ENCODE results near the gene F2RL2. TPM values are rescaled to one million over a fixed set of nuclear protein-coding genes. Genes with fewer than 3 reads are reported as not detected.

The F2RL2 gene
- total RNA-seq, 4 donors from 2014 or later = 2.8 to 7.1 (median 4.6) TPM

- no peaks in the 10 kb centered on the region for H3K27me3 ChIP-seq
- TF ChIP-seq POLR2A (IDR thresholded peaks at IDR 0.05; ENCODE audit: low read depth) = no peak
- TF ChIP-seq EP300 (IDR thresholded peaks at IDR 0.05) = no peak
- no peak for TF ChIP-seq POLR2AphosphoS5 (IDR thresholded peaks at IDR 0.05)
- TF ChIP-seq CTCF (IDR thresholded peaks at IDR 0.05) = no peak
- H3K4me1 ChIP-seq = no peaks in the 10 kb centered on the region
- no peaks in the 10 kb centered on the region for H3K9me3 ChIP-seq
- DNase-seq (ENCODE audit: extremely low spot score) = no peak
- H3K27ac ChIP-seq (replicated peaks in 1 of 4) = no peak overlapping the region
- WGBS = 95% methylated on average over 2 of the region's 2 CpGs
- H3K36me3 ChIP-seq = no peaks in the 10 kb centered on the region
- intact Hi-C loops (cut with DNase I) = no loop called here
- no peak overlapping the region for H3K4me3 ChIP-seq
These were observed 24.7 kb downstream of the F2RL2 start for GRCh38 chr5:76598531-76598930.

- TF ChIP-seq POLR2A (IDR thresholded peaks at IDR 0.05; ENCODE audit: low read depth) (no peak), POLR2AphosphoS5 (IDR thresholded peaks at IDR 0.05) (no peak), EP300 (IDR thresholded peaks at IDR 0.05) (no peak), CTCF (IDR thresholded peaks at IDR 0.05) (no peak)
- Histone ChIP-seq H3K27ac (replicated peaks in 1 of 4) (no peak overlapping the region), H3K4me1 (no peaks in the 10 kb centered on the region), H3K27me3 (no peaks in the 10 kb centered on the region), H3K4me3 (no peak overlapping the region), H3K36me3 (no peaks in the 10 kb centered on the region), H3K9me3 (no peaks in the 10 kb centered on the region)
- WGBS = 78% methylated on average over 3 of the region's 3 CpGs
- no peak for DNase-seq (ENCODE audit: extremely low spot score)
- intact Hi-C loops (cut with DNase I) = no loop called here
These were observed 27.3 kb downstream of the F2RL2 start for GRCh38 chr5:76595755-76596481.

GRCh38 chr5:76594107-76594506 is 29.1 kb downstream of the F2RL2 start:
- no peak for TF ChIP-seq CTCF (IDR thresholded peaks at IDR 0.05)
- no peak for TF ChIP-seq EP300 (IDR thresholded peaks at IDR 0.05)
- TF ChIP-seq POLR2AphosphoS5 (IDR thresholded peaks at IDR 0.05) = no peak
- no peak for TF ChIP-seq POLR2A (IDR thresholded peaks at IDR 0.05; ENCODE audit: low read depth)
- 80% methylated on average over 4 of the region's 4 CpGs for WGBS
- Histone ChIP-seq H3K4me3 (no peak overlapping the region), H3K9me3 (no peaks in the 10 kb centered on the region), H3K36me3 (no peaks in the 10 kb centered on the region), H3K27me3 (no peaks in the 10 kb centered on the region), H3K27ac (replicated peaks in 1 of 4) (no peak overlapping the region), H3K4me1 (no peaks in the 10 kb centered on the region)
- no peak for DNase-seq (ENCODE audit: extremely low spot score)
- intact Hi-C loops (cut with DNase I) = no loop called here

GRCh38 chr5:76592692-76593091 is 30.5 kb downstream of the F2RL2 start:
- Histone ChIP-seq H3K27me3 (no peaks in the 10 kb centered on the region), H3K36me3 (no peaks in the 10 kb centered on the region), H3K9me3 (no peaks in the 10 kb centered on the region), H3K4me1 (no peaks in the 10 kb centered on the region), H3K27ac (replicated peaks in 1 of 4) (no peak overlapping the region), H3K4me3 (no peak overlapping the region)
- no peak for DNase-seq (ENCODE audit: extremely low spot score)
- WGBS = 49% methylated on average over 3 of the region's 3 CpGs
- TF ChIP-seq POLR2AphosphoS5 (IDR thresholded peaks at IDR 0.05) (no peak), POLR2A (IDR thresholded peaks at IDR 0.05; ENCODE audit: low read depth) (no peak), EP300 (IDR thresholded peaks at IDR 0.05) (no peak), CTCF (IDR thresholded peaks at IDR 0.05) (no peak)
- intact Hi-C loops (cut with DNase I) = no loop called here

- Histone ChIP-seq H3K27me3 (no peaks in the 10 kb centered on the region), H3K36me3 (no peaks in the 10 kb centered on the region), H3K4me1 (no peaks in the 10 kb centered on the region), H3K9me3 (no peaks in the 10 kb centered on the region), H3K4me3 (no peak overlapping the region), H3K27ac (replicated peaks in 1 of 4) (no peak overlapping the region)
- intact Hi-C loops (cut with DNase I) = no loop called here
- WGBS = 94% methylated on average over 3 of the region's 3 CpGs
- TF ChIP-seq POLR2AphosphoS5 (IDR thresholded peaks at IDR 0.05) = no peak
- TF ChIP-seq POLR2A (IDR thresholded peaks at IDR 0.05; ENCODE audit: low read depth) = no peak
- no peak for TF ChIP-seq EP300 (IDR thresholded peaks at IDR 0.05)
- TF ChIP-seq CTCF (IDR thresholded peaks at IDR 0.05) = no peak
- DNase-seq (ENCODE audit: extremely low spot score) = no peak
These were observed 31.8 kb downstream of the F2RL2 start for GRCh38 chr5:76591366-76591765.

Measured in esophagus muscularis mucosa (tissue), 4 donors.